WI38 (cell line): ENCODE data around the gene LCK.

ENCODE experiments used
- H3K4me3 ChIP-seq: 2 replicates; pipeline ENCODE4 v1.5.1; 2011; ENCODE audit warnings: low read depth, mild to moderate bottlenecking, control low read depth, low read length
- TF ChIP-seq, protein P1 (sequence below): IDR thresholded peaks from 2 replicates; pipeline ENCODE4 v1.5.1; 2012; ENCODE audit warnings: low read depth, mild to moderate bottlenecking, control low read depth, low read length

LCK gene

DNA sequence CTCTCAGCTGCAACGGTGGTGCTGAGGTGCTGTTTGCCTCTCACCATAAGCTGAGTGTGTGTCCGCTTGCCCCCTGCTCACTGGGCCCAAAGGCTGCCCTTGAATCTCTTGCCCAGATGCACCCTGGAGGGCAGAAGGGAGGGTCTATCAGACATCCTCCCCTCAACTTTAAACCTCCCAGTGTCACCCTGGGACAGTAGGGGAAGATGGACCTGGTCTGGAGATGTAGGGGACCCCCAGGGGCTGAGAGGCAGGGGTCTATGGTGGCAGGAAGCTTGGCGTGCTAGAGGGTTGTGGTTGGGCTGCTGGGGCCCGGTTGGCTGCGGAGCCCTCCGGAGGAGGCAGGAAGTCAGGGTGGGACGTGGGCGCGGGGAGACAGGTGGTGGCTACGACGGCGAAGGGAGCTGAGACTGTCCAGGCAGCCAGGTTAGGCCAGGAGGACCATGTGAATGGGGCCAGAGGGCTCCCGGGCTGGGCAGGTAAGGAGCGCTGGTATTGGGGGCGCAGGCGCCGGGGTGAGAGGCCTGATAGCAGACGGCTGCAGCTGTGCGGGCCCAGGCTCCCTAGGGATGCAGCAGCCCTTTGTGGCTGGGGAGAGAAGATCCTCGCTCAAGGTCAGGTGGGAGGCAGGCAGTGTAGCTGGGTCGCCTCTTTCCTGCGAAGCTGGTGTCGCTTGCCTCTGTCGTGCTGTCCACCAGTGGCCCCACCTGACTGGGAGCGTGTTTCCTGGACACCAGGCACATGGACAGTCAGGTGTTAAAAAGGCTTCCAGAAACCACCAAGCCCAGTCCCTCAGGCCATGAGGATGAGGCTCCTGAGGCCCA is at the start of gene LCK:
TSS of gene LCK (plus strand) at position 373 of the 824 bp plus-strand sequence. CDS start 23,065 bp downstream, outside the sequence.
- TF ChIP-seq, protein P1, sequence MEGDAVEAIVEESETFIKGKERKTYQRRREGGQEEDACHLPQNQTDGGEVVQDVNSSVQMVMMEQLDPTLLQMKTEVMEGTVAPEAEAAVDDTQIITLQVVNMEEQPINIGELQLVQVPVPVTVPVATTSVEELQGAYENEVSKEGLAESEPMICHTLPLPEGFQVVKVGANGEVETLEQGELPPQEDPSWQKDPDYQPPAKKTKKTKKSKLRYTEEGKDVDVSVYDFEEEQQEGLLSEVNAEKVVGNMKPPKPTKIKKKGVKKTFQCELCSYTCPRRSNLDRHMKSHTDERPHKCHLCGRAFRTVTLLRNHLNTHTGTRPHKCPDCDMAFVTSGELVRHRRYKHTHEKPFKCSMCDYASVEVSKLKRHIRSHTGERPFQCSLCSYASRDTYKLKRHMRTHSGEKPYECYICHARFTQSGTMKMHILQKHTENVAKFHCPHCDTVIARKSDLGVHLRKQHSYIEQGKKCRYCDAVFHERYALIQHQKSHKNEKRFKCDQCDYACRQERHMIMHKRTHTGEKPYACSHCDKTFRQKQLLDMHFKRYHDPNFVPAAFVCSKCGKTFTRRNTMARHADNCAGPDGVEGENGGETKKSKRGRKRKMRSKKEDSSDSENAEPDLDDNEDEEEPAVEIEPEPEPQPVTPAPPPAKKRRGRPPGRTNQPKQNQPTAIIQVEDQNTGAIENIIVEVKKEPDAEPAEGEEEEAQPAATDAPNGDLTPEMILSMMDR: no peak
- no peak within 1 kb of the TSS for H3K4me3 ChIP-seq

DNA sequence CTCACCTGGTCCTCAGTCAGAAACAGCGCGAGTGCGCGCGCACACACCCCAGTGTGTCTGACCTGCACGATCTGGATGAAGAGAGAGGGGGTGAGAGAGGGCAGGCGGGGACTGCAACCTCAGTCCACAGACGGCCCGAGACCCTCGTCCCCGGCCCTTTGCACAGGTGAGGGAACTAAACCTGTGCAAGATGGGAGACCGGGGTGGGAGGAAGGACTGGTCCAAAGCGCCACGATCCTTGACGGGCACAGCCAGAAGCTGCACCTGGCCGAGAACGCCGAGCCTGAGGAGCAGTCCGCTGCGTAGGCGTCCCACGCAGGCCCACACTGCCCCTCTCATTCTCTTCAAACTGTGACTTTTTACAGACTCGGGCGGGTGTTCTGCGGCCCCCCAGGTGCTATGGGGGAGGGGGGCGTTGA is 46.1 kb upstream of the LCK start:
- peak overlapping the region; percentile 77 for H3K4me3 ChIP-seq
- TF ChIP-seq, protein P1: no peak

DNA sequence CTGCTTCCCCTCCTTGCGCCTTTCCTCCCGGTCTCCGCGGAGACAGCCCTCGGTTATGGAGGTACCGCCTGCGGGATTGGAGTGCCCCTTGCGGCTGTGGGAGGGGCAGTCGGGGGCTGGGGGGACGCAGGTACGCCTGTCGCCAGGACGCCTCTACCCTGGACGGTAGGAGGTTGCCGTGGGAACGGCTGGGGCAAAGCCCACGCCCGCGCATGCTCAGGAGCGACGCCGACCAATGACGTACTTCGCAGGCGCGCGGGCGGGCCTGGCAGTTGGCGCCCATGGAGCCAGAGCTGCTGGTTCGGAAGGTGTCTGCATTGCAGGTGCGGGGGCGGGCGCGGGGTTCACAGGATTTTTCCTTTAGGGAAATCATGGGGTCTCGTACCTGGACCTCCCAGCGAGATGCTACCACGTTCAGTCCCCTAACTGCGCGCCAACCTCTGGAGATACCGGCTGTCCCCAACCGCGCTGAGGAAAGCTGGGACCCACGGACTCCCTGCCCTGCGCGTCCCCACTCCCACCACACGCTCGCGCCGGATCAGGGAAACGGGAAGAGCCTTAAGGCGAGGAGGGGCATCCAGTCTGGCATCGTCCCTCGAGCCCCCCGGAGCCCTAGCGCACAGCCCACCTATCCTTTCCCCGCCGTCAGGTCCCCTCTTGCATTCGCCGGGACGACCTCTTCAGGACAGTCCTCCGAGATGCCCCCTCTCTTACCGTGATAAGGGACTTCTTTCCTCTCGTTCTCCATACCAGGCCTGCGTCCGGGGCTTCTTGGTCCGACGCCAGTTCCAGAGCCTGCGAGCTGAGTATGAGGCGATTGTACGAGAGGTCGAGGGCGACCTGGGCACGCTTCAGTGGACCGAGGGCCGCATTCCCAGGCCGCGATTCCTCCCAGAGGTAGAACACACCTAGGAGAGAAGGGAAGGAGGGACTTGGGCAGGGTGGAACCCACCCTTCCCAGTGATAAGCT is 45.4 kb upstream of the LCK start, which contains the start of gene IQCC:
TSS of gene IQCC (plus strand) at position 271 of the 970 bp plus-strand sequence. CDS start at position 282, 11 bp downstream.
- peak within 1 kb of the TSS; percentile 77 for H3K4me3 ChIP-seq
- TF ChIP-seq, protein P1: no peak

DNA sequence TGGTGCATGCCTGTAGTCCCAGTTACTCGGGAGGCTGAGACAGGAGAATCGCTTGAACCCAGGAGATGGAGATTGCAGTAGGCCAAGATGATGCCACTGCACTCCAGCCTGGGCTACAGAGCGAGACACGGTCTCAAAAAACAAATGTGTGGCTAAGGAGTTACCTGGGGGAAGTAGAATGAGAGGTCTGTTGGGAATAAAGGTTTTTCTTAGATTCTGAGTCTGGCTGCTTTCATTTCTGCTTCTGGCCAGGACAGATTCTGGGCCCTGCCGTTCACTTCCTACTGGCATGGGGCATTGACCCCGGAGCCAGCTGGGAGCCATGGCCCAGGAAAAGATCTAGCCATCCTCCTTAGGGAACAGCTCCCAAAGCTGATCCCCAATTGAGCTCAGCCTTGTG is 42.6 kb upstream of the LCK start:
- TF ChIP-seq, protein P1: no peak
- H3K4me3 ChIP-seq: no peak overlapping the region

DNA sequence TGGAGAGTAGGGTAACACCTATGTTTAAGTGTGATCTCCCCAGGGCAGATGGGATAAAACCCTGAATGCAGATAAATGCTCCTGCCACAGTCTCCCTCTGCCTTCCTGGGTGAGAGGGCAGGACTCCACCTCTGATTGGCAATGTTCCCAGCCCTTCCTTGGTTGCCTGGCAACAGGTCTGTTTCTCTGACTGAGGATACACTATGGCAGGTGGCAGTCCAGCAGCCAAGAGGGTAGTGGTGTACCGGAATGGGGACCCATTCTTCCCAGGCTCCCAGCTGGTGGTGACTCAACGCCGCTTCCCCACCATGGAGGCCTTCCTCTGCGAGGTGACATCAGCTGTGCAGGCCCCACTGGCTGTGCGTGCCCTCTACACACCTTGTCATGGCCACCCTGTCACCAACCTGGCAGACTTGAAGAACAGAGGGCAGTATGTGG is 42.2 kb upstream of the LCK start, which contains the start of gene DCDC2B:
TSS of gene DCDC2B (plus strand) at position 199 of the 438 bp plus-strand sequence. CDS start at position 204, 5 bp downstream.
- TF ChIP-seq, protein P1: no peak
- no peak within 1 kb of the TSS for H3K4me3 ChIP-seq

DNA sequence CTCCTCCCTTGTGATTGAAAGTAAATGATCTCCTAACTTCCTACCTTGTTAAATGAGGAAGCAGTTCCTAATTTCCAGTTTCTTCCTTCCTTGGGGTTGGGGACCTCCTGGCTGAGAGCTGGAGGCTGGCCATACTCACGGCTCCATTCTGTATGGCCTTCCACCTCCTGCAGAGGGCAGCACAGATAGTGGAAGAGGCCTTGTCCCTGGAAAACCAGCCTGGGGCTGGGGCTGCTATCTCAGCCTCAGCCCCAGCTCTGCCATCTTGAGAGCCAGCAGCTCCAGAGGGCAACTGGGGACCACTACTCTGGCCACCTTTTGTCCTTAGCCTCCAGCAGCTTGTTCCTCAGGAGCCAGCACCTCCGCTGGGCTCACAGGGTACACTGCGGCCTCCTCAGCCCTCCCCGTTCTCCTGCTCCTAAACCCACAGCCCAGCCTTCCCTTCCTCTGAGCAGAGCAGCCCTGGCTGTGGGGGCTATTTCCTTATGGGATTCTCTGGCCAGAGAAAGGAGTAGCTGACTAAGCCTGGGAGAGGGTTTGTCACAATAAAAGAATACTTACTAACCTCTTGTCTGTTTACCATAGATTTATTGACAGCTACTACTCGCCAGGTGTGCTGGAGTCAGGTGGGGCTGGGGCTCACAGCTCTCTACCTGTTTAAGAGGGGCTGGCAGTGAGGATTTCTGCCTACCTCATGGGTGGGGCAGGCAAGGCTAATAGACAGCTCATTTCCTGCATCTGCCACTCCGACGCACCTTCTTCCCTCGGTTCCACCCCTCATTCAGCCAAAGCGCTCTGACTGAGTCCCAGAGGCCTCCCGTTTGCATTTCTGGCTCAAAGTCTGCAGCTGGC is 35.2 kb upstream of the LCK start:
- TF ChIP-seq, protein P1: peak; percentile 90
- H3K4me3 ChIP-seq: no peak overlapping the region
